Measurements from ENCODE around the gene RINL. TPM values are rescaled to one million over a fixed set of nuclear protein-coding genes. Genes with fewer than 3 reads are reported as not detected.
"Not testable (repeated sequence)": the region's sequence is repeated elsewhere in the genome, so short reads cannot be mapped to it uniquely, and the experiment has no call there.

Gene RINL
- total RNA-seq, 2 donors from 2014 or later = 4.7 to 5.5 TPM

GRCh38 chr19:38880076-38880881 is 2.2 kb upstream of the RINL start:
- TF ChIP-seq CTCF (IDR thresholded peaks at IDR 0.05) = no peak
- no peak for ATAC-seq (ENCODE audit: insufficient number of reproducible peaks, low FRiP score, low read depth)

GRCh38 chr19:38879400-38879751 is 1.3 kb upstream of the RINL start:
- no peak for ATAC-seq (ENCODE audit: insufficient number of reproducible peaks, low FRiP score, low read depth)
- H3K27ac ChIP-seq = no peak overlapping the region
- no peak overlapping the region for H3K4me3 ChIP-seq
- H3K4me1 ChIP-seq (ENCODE audit: control insufficient read depth in 1 of 2, low read depth in 2 of 2) = no peaks in the 10 kb centered on the region
- H3K27me3 ChIP-seq (replicated peaks; ENCODE audit: insufficient read depth) = no peaks in the 10 kb centered on the region
- DNase-seq (ENCODE audit: low spot score) = no peak
- TF ChIP-seq CTCF (IDR thresholded peaks at IDR 0.05) = no peak
- peaks cover 15% of the 10 kb centered on the region for H3K36me3 ChIP-seq
- no peaks in the 10 kb centered on the region for H3K9me3 ChIP-seq

More at GRCh38 chr19:38880076-38880881, 2.2 kb upstream of the RINL start:
- H3K36me3 ChIP-seq = peaks cover 15% of the 10 kb centered on the region
- H3K4me3 ChIP-seq = no peak overlapping the region
- H3K9me3 ChIP-seq = no peaks in the 10 kb centered on the region
- no peaks in the 10 kb centered on the region for H3K4me1 ChIP-seq (ENCODE audit: control insufficient read depth in 1 of 2, low read depth in 2 of 2)
- no peaks in the 10 kb centered on the region for H3K27me3 ChIP-seq (replicated peaks; ENCODE audit: insufficient read depth)
- DNase-seq (ENCODE audit: low spot score) = no peak
- no peak overlapping the region for H3K27ac ChIP-seq

- no peaks in the 10 kb centered on the region for H3K4me1 ChIP-seq (ENCODE audit: control insufficient read depth in 1 of 2, low read depth in 2 of 2)
- H3K27me3 ChIP-seq (replicated peaks; ENCODE audit: insufficient read depth) = no peaks in the 10 kb centered on the region
- peak overlapping the region in 1 of 2 donors; percentile 34 for H3K27ac ChIP-seq
- DNase-seq (ENCODE audit: low spot score) (no peak), ATAC-seq (ENCODE audit: insufficient number of reproducible peaks, low FRiP score, low read depth) (no peak)
- TF ChIP-seq CTCF (IDR thresholded peaks at IDR 0.05) = no peak
- peaks cover 15% of the 10 kb centered on the region for H3K36me3 ChIP-seq
- no peaks in the 10 kb centered on the region for H3K9me3 ChIP-seq
- H3K4me3 ChIP-seq = no peak overlapping the region
Observed at GRCh38 chr19:38878575-38879399, 712 bp upstream of the RINL start.

GRCh38 chr19:38875656-38876395 is 2.2 kb downstream of the RINL start:
- ATAC-seq (ENCODE audit: insufficient number of reproducible peaks, low FRiP score, low read depth) = no peak
- Histone ChIP-seq H3K36me3 (peaks cover 3% of the 10 kb centered on the region), H3K4me1 (ENCODE audit: control insufficient read depth in 1 of 2, low read depth in 2 of 2) (no peaks in the 10 kb centered on the region), H3K9me3 (no peaks in the 10 kb centered on the region), H3K27ac (no peak overlapping the region), H3K27me3 (replicated peaks; ENCODE audit: insufficient read depth) (no peaks in the 10 kb centered on the region), H3K4me3 (no peak overlapping the region)
- DNase-seq (ENCODE audit: low spot score) = no peak
- no peak for TF ChIP-seq CTCF (IDR thresholded peaks at IDR 0.05)

- not testable (repeated sequence) for DNase-seq (ENCODE audit: low spot score); H3K36me3 ChIP-seq; H3K9me3 ChIP-seq; H3K4me3 ChIP-seq; ATAC-seq (ENCODE audit: insufficient number of reproducible peaks, low FRiP score, low read depth); H3K27ac ChIP-seq; H3K27me3 ChIP-seq (replicated peaks; ENCODE audit: insufficient read depth)
- H3K4me1 ChIP-seq (ENCODE audit: control insufficient read depth in 1 of 2, low read depth in 2 of 2) = peaks cover 0 to 10% of the 10 kb centered on the region in 2 donors
Observed at GRCh38 chr19:38873400-38873799, 4.7 kb downstream of the RINL start.
